Thymus (tissue), 11 donors: ENCODE data around the gene RPAP2. TPM values are rescaled to one million over a fixed set of nuclear protein-coding genes. Genes with fewer than 3 reads are reported as not detected.

Experiments used
- DNase-seq, 9 donors: peaks; one replicate each; pipeline ENCODE4 v3.0.0-alpha.2; 2013; ENCODE audit warnings: low spot score in 9 of 9, low read depth in 6 of 9, missing footprints in 1 of 9
- H3K27ac ChIP-seq, 2 donors: one replicate each; pipeline ENCODE4 v1.5.1; 2013; ENCODE audit warnings: control low read depth in 1 of 2, low read depth in 1 of 2, low read length in 1 of 2, mild to moderate bottlenecking in 1 of 2, moderate library complexity in 1 of 2
- H3K27me3 ChIP-seq, 2 donors: one replicate each; pipeline ENCODE4 v1.5.1; 2013; ENCODE audit warnings: low read length in 1 of 2; ENCODE audit not compliant: control insufficient read depth in 2 of 2, insufficient read depth in 1 of 2
- H3K36me3 ChIP-seq, 2 donors: one replicate each; pipeline ENCODE4 v1.5.1; 2013; ENCODE audit warnings: low read length in 1 of 2, mild to moderate bottlenecking in 1 of 2, moderate library complexity in 1 of 2; ENCODE audit not compliant: control insufficient read depth in 2 of 2, insufficient read depth in 2 of 2
- H3K4me1 ChIP-seq, 2 donors: one replicate each; pipeline ENCODE4 v1.5.1; 2013; ENCODE audit warnings: low read length in 2 of 2; ENCODE audit not compliant: control insufficient read depth in 2 of 2, insufficient read depth in 2 of 2
- H3K4me3 ChIP-seq, 2 donors: one replicate each; pipeline ENCODE4 v1.5.1; 2013; ENCODE audit warnings: low read length in 2 of 2, control low read depth in 1 of 2, mild to moderate bottlenecking in 1 of 2
- H3K9me3 ChIP-seq, 2 donors: one replicate each; pipeline ENCODE4 v1.5.1; 2013; ENCODE audit warnings: low read length in 1 of 2, mild to moderate bottlenecking in 1 of 2; ENCODE audit not compliant: control insufficient read depth in 2 of 2, insufficient read depth in 1 of 2
- WGBS: extraction: QIAGEN DNeasy Blood & Tissue Kit; methylation state at CpG from one replicate; pipeline ENCODE4 v1.1.7; 2013; 5-methylcytosine and 5-hydroxymethylcytosine counted together
- polyA plus RNA-seq: library from polyadenylated mRNA; stranded (reverse); fragments of 200-250 nt; gene quantifications from one replicate; pipeline ENCODE4 v1.2.3, GENCODE V29; 2013
- total RNA-seq: library from RNA; stranded (reverse); fragments of 120-200 nt; gene quantifications from one replicate; pipeline ENCODE4 v1.2.4, GENCODE V29; 2013
- donor health status: healthy.

The RPAP2 gene
- total and polyA plus RNA-seq, 2 donors = 12.2 to 38.2 TPM

GRCh38 chr1:92314024-92314423, 15.2 kb downstream of the RPAP2 start:
- no peaks in the 10 kb centered on the region for H3K27me3 ChIP-seq
- H3K4me1 ChIP-seq = peaks cover 3 to 9% of the 10 kb centered on the region in 2 donors
- no peak for DNase-seq
- no peak overlapping the region for H3K4me3 ChIP-seq
- H3K36me3 ChIP-seq = peaks cover 0 to 9% of the 10 kb centered on the region in 2 donors
- H3K27ac ChIP-seq = no peak overlapping the region
- 99% methylated on average over 1 of the region's 1 CpG for WGBS
- peaks cover 0 to 3% of the 10 kb centered on the region in 2 donors for H3K9me3 ChIP-seq

- WGBS = 59% methylated on average over 6 of the region's 6 CpGs
- no peak overlapping the region for H3K27ac ChIP-seq
- peaks cover 0 to 3% of the 10 kb centered on the region in 2 donors for H3K9me3 ChIP-seq
- DNase-seq = peak in 4 of 9 donors; percentile 44 to 77 (median 50)
- no peak overlapping the region for H3K4me3 ChIP-seq
- H3K4me1 ChIP-seq = peaks cover 4 to 9% of the 10 kb centered on the region in 2 donors
- H3K36me3 ChIP-seq = peaks cover 0 to 8% of the 10 kb centered on the region in 2 donors
- H3K27me3 ChIP-seq = no peaks in the 10 kb centered on the region
These were observed 17.1 kb downstream of the RPAP2 start for GRCh38 chr1:92315766-92316599.

GRCh38 chr1:92317836-92318493, 19.1 kb downstream of the RPAP2 start:
- Histone ChIP-seq H3K27ac (no peak overlapping the region), H3K4me3 (no peak overlapping the region)

GRCh38 chr1:92323473-92324453, 24.9 kb downstream of the RPAP2 start:
- Histone ChIP-seq H3K9me3 (peaks cover 3 to 11% of the 10 kb centered on the region in 2 donors), H3K27me3 (no peaks in the 10 kb centered on the region), H3K4me1 (peaks cover 0 to 2% of the 10 kb centered on the region in 2 donors), H3K4me3 (no peak overlapping the region), H3K36me3 (peaks cover 9 to 21% of the 10 kb centered on the region in 2 donors), H3K27ac (peak overlapping the region in 1 of 2 donors; percentile 1)
- no peak for DNase-seq
- WGBS = 92% methylated on average over 7 of the region's 7 CpGs

More at GRCh38 chr1:92317836-92318493, 19.1 kb downstream of the RPAP2 start:
- 51% methylated on average over 3 of the region's 3 CpGs for WGBS
- peaks cover 4 to 9% of the 10 kb centered on the region in 2 donors for H3K4me1 ChIP-seq
- peak in 4 of 9 donors; percentile 18 to 63 (median 32) for DNase-seq
- no peaks in the 10 kb centered on the region for H3K27me3 ChIP-seq
- H3K36me3 ChIP-seq = peaks cover 0 to 3% of the 10 kb centered on the region in 2 donors
- H3K9me3 ChIP-seq = peaks cover 0 to under 1% of the 10 kb centered on the region in 2 donors

- H3K9me3 ChIP-seq = peaks cover 3 to 17% of the 10 kb centered on the region in 2 donors
- no peaks in the 10 kb centered on the region for H3K27me3 ChIP-seq
- H3K4me1 ChIP-seq = no peaks in the 10 kb centered on the region
- no peak overlapping the region for H3K4me3 ChIP-seq
- DNase-seq = no peak
- H3K36me3 ChIP-seq = peaks cover 18 to 26% of the 10 kb centered on the region in 2 donors
- H3K27ac ChIP-seq = no peak overlapping the region
These were observed 25.9 kb downstream of the RPAP2 start for GRCh38 chr1:92324784-92325183.

- DNase-seq = no peak
These were observed 27.8 kb downstream of the RPAP2 start for GRCh38 chr1:92326681-92327080.

GRCh38 chr1:92327794-92328193, 28.9 kb downstream of the RPAP2 start:
- Histone ChIP-seq H3K9me3 (peaks cover 3 to 17% of the 10 kb centered on the region in 2 donors), H3K36me3 (peaks cover 18 to 26% of the 10 kb centered on the region in 2 donors), H3K4me3 (no peak overlapping the region), H3K4me1 (no peaks in the 10 kb centered on the region), H3K27ac (no peak overlapping the region), H3K27me3 (no peaks in the 10 kb centered on the region)
- no peak for DNase-seq
- 96% methylated on average over 4 of the region's 4 CpGs for WGBS

More at GRCh38 chr1:92326681-92327080, 27.8 kb downstream of the RPAP2 start:
- no peaks in the 10 kb centered on the region for H3K27me3 ChIP-seq
- H3K4me1 ChIP-seq = no peaks in the 10 kb centered on the region
- WGBS = 99% methylated on average over 1 of the region's 1 CpG
- H3K9me3 ChIP-seq = peaks cover 3 to 17% of the 10 kb centered on the region in 2 donors
- H3K4me3 ChIP-seq = no peak overlapping the region
- no peak overlapping the region for H3K27ac ChIP-seq
- H3K36me3 ChIP-seq = peaks cover 18 to 26% of the 10 kb centered on the region in 2 donors

GRCh38 chr1:92329347-92330129, 30.7 kb downstream of the RPAP2 start:
- no peaks in the 10 kb centered on the region for H3K27me3 ChIP-seq
- no peak for DNase-seq
- H3K36me3 ChIP-seq = peaks cover 15 to 18% of the 10 kb centered on the region in 2 donors
- H3K4me1 ChIP-seq = no peaks in the 10 kb centered on the region
- WGBS = 99% methylated on average over 6 of the region's 6 CpGs
- H3K9me3 ChIP-seq = peaks cover 3 to 17% of the 10 kb centered on the region in 2 donors
- H3K27ac ChIP-seq = no peak overlapping the region
- H3K4me3 ChIP-seq = no peak overlapping the region
